ENCODE data around the gene EXOC4.

Gene EXOC4

GRCh38 chr7:133727476-133728214 lies 474.8 kb downstream of the EXOC4 start:
- no peak for DNase-seq

GRCh38 chr7:133730360-133730759 lies 477.5 kb downstream of the EXOC4 start:
- DNase-seq, result no peak

- no peak for DNase-seq
These were observed 480.5 kb downstream of the EXOC4 start for GRCh38 chr7:133733401-133733800.

GRCh38 chr7:133735222-133735621 lies 482.3 kb downstream of the EXOC4 start:
- DNase-seq, result no peak

- no peak for DNase-seq
These were observed 486.9 kb downstream of the EXOC4 start for GRCh38 chr7:133739817-133740216.

- DNase-seq, result no peak
These were observed 488.2 kb downstream of the EXOC4 start for GRCh38 chr7:133741078-133741477.

GRCh38 chr7:133741703-133742102 lies 488.8 kb downstream of the EXOC4 start:
- no peak for DNase-seq

- DNase-seq, result no peak
These were observed 490.0 kb downstream of the EXOC4 start for GRCh38 chr7:133742709-133743538.

GRCh38 chr7:133744451-133744850 lies 491.6 kb downstream of the EXOC4 start:
- no peak for DNase-seq

GRCh38 chr7:133746305-133746704 lies 493.4 kb downstream of the EXOC4 start:
- no peak for DNase-seq

- peak; percentile 47 for DNase-seq
These were observed 494.0 kb downstream of the EXOC4 start for GRCh38 chr7:133746847-133747246.

- DNase-seq, result no peak
These were observed 495.8 kb downstream of the EXOC4 start for GRCh38 chr7:133748443-133749407.

GRCh38 chr7:133750287-133750686 lies 497.4 kb downstream of the EXOC4 start:
- DNase-seq, result no peak

GRCh38 chr7:133751079-133751478 lies 498.2 kb downstream of the EXOC4 start:
- no peak for DNase-seq

- no peak for DNase-seq
These were observed 500.6 kb downstream of the EXOC4 start for GRCh38 chr7:133753513-133753912.

- no peak for DNase-seq
These were observed 501.8 kb downstream of the EXOC4 start for GRCh38 chr7:133754708-133755107.

- no peak for DNase-seq
These were observed 503.0 kb downstream of the EXOC4 start for GRCh38 chr7:133755901-133756300.

GRCh38 chr7:133761443-133761842 lies 508.6 kb downstream of the EXOC4 start:
- DNase-seq, result no peak

GRCh38 chr7:133763076-133763640 lies 510.3 kb downstream of the EXOC4 start:
- no peak for DNase-seq

GRCh38 chr7:133769668-133770067 lies 516.8 kb downstream of the EXOC4 start:
- DNase-seq, result no peak

- peak; percentile 89 for DNase-seq
These were observed 518.1 kb downstream of the EXOC4 start for GRCh38 chr7:133770863-133771492.

- no peak for DNase-seq
These were observed 519.0 kb downstream of the EXOC4 start for GRCh38 chr7:133771788-133772419.

Data from kidney glomerular epithelial cell (primary cell).